ENCODE results near the gene RNU6-9. TPM values are rescaled to one million over a fixed set of nuclear protein-coding genes. Genes with fewer than 3 reads are reported as not detected.

The RNU6-9 gene
- total RNA-seq, 1 experiment from 2014 or later = not detected

DNA sequence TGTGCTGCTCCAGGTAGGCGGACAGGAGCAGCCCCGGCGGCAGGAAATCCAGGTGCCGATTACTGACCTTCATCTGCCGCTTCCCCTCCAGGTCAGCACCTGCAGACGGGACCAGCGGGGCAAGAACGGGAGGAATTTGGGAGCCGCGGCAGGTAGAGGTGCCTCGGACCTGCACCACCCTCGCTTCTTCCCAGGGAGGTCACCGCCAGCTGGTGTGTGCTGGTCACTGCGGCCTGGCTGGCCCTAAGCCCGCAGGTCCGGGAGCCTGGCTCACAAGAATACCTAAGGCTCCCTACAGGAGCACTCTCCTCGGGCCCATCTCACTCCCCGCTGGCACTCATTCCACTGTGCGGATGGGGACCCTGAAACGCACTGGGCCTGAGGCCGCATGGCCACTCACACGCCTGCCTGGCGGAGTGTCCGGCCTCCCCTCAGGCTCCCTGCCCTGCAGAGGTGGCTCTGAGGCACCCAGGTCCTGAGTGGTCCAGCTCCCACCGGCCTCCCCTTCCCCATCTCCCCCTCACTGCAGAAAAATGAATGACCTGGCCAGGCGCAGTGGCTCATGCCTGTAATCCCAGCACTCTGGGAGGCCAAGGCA is 4.3 kb downstream of the RNU6-9 start (continued):
- TF ChIP-seq, protein P1, sequence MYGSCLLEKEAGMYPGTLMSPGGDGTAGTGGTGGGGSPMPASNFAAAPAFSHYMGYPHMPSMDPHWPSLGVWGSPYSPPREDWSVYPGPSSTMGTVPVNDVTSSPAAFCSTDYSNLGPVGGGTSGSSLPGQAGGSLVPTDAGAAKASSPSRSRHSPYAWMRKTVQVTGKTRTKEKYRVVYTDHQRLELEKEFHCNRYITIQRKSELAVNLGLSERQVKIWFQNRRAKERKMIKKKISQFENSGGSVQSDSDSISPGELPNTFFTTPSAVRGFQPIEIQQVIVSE (CRISPR knock-in tag; IDR thresholded peaks at IDR 0.05; ENCODE audit: borderline replicate concordance) = no peak

DNA sequence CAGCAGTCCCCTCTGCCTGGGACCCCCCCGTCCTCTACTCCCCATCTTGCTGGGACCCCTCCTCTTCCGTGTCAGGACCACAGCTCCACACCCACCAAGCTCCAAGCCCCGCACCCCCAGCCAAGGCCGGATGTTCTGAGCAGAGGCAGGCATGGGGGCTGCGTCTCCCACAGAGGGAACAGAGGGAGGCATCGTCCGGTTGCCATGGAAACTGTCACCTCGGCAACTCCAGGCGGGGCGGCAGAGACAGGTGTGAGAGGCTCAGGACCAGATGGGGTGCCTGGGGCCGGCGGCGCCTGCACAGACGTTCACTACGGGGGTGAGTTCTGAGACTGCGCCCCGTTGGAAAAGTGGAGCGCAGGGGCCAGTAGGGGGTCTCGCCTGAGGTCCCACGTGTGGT is 5.4 kb downstream of the RNU6-9 start:
- Mint-ChIP-seq H3K4me1 (no peaks in the 10 kb centered on the region; the same call in 1 of the 2 replicates), H3K9me3 (no peaks in the 10 kb centered on the region), H3K27ac (no peak overlapping the region), H3K4me3 (no peak overlapping the region), H3K36me3 (0 out of 2 replicates have a peak, but pooled peaks cover 3% of the 10 kb centered on the region), H3K27me3 (ENCODE audit: low read depth) (no peaks in the 10 kb centered on the region)
- TF ChIP-seq ELF4 (CRISPR knock-in tag; IDR thresholded peaks at IDR 0.05; ENCODE audit: low read depth) = no peak
- TF ChIP-seq, protein P2, sequence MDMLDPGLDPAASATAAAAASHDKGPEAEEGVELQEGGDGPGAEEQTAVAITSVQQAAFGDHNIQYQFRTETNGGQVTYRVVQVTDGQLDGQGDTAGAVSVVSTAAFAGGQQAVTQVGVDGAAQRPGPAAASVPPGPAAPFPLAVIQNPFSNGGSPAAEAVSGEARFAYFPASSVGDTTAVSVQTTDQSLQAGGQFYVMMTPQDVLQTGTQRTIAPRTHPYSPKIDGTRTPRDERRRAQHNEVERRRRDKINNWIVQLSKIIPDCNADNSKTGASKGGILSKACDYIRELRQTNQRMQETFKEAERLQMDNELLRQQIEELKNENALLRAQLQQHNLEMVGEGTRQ (CRISPR knock-in tag; IDR thresholded peaks at IDR 0.05) = no peak
- TF ChIP-seq TP53 (CRISPR knock-in tag; IDR thresholded peaks at IDR 0.05) = no peak
- TF ChIP-seq, protein P3, sequence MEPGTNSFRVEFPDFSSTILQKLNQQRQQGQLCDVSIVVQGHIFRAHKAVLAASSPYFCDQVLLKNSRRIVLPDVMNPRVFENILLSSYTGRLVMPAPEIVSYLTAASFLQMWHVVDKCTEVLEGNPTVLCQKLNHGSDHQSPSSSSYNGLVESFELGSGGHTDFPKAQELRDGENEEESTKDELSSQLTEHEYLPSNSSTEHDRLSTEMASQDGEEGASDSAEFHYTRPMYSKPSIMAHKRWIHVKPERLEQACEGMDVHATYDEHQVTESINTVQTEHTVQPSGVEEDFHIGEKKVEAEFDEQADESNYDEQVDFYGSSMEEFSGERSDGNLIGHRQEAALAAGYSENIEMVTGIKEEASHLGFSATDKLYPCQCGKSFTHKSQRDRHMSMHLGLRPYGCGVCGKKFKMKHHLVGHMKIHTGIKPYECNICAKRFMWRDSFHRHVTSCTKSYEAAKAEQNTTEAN (CRISPR knock-in tag; IDR thresholded peaks at IDR 0.05) = no peak
- TF ChIP-seq, protein P4, sequence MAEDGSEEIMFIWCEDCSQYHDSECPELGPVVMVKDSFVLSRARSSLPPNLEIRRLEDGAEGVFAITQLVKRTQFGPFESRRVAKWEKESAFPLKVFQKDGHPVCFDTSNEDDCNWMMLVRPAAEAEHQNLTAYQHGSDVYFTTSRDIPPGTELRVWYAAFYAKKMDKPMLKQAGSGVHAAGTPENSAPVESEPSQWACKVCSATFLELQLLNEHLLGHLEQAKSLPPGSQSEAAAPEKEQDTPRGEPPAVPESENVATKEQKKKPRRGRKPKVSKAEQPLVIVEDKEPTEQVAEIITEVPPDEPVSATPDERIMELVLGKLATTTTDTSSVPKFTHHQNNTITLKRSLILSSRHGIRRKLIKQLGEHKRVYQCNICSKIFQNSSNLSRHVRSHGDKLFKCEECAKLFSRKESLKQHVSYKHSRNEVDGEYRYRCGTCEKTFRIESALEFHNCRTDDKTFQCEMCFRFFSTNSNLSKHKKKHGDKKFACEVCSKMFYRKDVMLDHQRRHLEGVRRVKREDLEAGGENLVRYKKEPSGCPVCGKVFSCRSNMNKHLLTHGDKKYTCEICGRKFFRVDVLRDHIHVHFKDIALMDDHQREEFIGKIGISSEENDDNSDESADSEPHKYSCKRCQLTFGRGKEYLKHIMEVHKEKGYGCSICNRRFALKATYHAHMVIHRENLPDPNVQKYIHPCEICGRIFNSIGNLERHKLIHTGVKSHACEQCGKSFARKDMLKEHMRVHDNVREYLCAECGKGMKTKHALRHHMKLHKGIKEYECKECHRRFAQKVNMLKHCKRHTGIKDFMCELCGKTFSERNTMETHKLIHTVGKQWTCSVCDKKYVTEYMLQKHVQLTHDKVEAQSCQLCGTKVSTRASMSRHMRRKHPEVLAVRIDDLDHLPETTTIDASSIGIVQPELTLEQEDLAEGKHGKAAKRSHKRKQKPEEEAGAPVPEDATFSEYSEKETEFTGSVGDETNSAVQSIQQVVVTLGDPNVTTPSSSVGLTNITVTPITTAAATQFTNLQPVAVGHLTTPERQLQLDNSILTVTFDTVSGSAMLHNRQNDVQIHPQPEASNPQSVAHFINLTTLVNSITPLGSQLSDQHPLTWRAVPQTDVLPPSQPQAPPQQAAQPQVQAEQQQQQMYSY (CRISPR knock-in tag; IDR thresholded peaks at IDR 0.05) = no peak
- TF ChIP-seq, protein P5, sequence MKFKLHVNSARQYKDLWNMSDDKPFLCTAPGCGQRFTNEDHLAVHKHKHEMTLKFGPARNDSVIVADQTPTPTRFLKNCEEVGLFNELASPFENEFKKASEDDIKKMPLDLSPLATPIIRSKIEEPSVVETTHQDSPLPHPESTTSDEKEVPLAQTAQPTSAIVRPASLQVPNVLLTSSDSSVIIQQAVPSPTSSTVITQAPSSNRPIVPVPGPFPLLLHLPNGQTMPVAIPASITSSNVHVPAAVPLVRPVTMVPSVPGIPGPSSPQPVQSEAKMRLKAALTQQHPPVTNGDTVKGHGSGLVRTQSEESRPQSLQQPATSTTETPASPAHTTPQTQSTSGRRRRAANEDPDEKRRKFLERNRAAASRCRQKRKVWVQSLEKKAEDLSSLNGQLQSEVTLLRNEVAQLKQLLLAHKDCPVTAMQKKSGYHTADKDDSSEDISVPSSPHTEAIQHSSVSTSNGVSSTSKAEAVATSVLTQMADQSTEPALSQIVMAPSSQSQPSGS (CRISPR knock-in tag; IDR thresholded peaks at IDR 0.05; ENCODE audit: borderline replicate concordance, low read depth) = no peak
- no peak for TF ChIP-seq ZNF416 (CRISPR knock-in tag; IDR thresholded peaks at IDR 0.05)
- no peak for TF ChIP-seq NFATC4 (CRISPR knock-in tag; IDR thresholded peaks at IDR 0.05)
- no peak for TF ChIP-seq ZNF396 (CRISPR knock-in tag; IDR thresholded peaks at IDR 0.05; ENCODE audit: borderline replicate concordance)
- no peak for TF ChIP-seq FOXK1 (CRISPR knock-in tag; IDR thresholded peaks at IDR 0.05)
- TF ChIP-seq, protein P6, sequence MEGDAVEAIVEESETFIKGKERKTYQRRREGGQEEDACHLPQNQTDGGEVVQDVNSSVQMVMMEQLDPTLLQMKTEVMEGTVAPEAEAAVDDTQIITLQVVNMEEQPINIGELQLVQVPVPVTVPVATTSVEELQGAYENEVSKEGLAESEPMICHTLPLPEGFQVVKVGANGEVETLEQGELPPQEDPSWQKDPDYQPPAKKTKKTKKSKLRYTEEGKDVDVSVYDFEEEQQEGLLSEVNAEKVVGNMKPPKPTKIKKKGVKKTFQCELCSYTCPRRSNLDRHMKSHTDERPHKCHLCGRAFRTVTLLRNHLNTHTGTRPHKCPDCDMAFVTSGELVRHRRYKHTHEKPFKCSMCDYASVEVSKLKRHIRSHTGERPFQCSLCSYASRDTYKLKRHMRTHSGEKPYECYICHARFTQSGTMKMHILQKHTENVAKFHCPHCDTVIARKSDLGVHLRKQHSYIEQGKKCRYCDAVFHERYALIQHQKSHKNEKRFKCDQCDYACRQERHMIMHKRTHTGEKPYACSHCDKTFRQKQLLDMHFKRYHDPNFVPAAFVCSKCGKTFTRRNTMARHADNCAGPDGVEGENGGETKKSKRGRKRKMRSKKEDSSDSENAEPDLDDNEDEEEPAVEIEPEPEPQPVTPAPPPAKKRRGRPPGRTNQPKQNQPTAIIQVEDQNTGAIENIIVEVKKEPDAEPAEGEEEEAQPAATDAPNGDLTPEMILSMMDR (IDR thresholded peaks at IDR 0.05) = no peak
- ATAC-seq = peak; percentile 7; the same call in 1 of the 2 replicates
- peak; percentile 71 for DNase-seq (ENCODE audit: low spot score)
- ChIA-PET POLR2A (interaction anchor here (0.7 kb wide), 1 partner anchor 27 kb away, joined by 4 read pairs; no protein-coding TSS in a partner anchor), CTCF (interaction anchor here (0.6 kb wide), 1 partner anchor 190 kb away, joined by 5 read pairs; the partner anchor contains the start of gene PALM)

Measured in WTC11 (cell line).